Stimulated activated effector memory CD8-positive, alpha-beta T cell treated with anti-CD3 and anti-CD28 coated beads, Interleukin-12 subunit alpha, Interleukin-12 subunit beta, amount 100 ng/mL, for 72 hours (primary cell): ENCODE measurements around the gene PTPRQ.
"Not testable (repeated sequence)": the region's sequence is repeated elsewhere in the genome, so short reads cannot be mapped to it uniquely, and the experiment has no call there.

Experiments used
- ATAC-seq: fragments of 150-1000 bp; cut with Tn5 transposase; 2 replicates; pipeline ENCODE4 v1.10.0; 2021
- DNase-seq, 2 donors: peaks; one replicate each; pipeline ENCODE4 v3.0.0; 2021 to 2022; ENCODE audit warnings: low spot score in 2 of 2
- H3K27ac Mint-ChIP-seq: one replicate; pipeline ENCODE4 v1.8.0; 2022; ENCODE audit warnings: mild to moderate bottlenecking, mixed read lengths
- H3K36me3 Mint-ChIP-seq: one replicate; pipeline ENCODE4 v1.8.0; 2022; ENCODE audit warnings: mild to moderate bottlenecking, mixed read lengths
- H3K4me1 Mint-ChIP-seq: one replicate; pipeline ENCODE4 v1.8.0; 2022; ENCODE audit warnings: mixed read lengths
- H3K4me3 Mint-ChIP-seq: one replicate; pipeline ENCODE4 v1.8.0; 2022; ENCODE audit warnings: mild to moderate bottlenecking, mixed read lengths
- H3K9me3 Mint-ChIP-seq: one replicate; pipeline ENCODE4 v1.8.0; 2022; ENCODE audit warnings: mixed read lengths

PTPRQ gene

GRCh38 chr12:80442426-80443222 is 1.4 kb upstream of the PTPRQ start:
- Mint-ChIP-seq H3K9me3 (peaks cover 7% of the 10 kb centered on the region), H3K36me3 (no peaks in the 10 kb centered on the region), H3K4me3 (no peak overlapping the region), H3K27ac (no peak overlapping the region), H3K4me1 (no peaks in the 10 kb centered on the region)
- no peak for DNase-seq
- ATAC-seq = no peak

DNA sequence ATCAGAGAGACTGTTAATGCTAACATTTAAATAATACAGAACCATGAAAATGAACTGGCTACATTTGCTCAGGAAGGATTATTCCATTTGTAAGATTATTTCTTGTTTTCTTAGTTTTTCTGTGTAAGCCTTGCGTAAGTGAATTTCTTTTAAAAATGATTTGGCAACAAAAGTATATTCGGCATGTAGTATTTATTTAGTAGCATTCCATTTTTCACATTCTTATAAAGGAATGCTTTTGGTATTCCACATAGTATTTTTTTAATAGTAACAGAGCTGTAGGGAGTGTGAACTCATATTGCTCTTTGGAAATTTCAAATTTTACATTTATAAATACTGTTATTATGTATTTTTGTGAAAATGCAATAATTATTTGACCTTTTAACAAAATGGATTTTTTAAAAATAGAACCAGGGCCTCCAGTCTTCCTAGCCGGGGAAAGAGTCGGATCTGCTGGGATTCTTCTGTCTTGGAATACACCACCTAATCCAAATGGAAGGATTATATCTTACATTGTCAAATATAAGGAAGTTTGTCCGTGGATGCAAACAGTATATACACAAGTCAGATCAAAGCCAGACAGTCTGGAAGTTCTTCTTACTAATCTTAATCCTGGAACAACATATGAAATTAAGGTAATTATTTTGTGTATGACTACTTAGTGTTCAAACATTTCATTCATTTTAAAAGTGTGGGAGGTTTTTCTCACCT is 1.2 kb downstream of the PTPRQ start:
- no peak for DNase-seq
- H3K4me1 Mint-ChIP-seq = no peaks in the 10 kb centered on the region
- H3K36me3 Mint-ChIP-seq = no peaks in the 10 kb centered on the region
- no peak for ATAC-seq
- H3K27ac Mint-ChIP-seq = no peak overlapping the region
- H3K4me3 Mint-ChIP-seq = no peak overlapping the region
- H3K9me3 Mint-ChIP-seq = no peaks in the 10 kb centered on the region

DNA sequence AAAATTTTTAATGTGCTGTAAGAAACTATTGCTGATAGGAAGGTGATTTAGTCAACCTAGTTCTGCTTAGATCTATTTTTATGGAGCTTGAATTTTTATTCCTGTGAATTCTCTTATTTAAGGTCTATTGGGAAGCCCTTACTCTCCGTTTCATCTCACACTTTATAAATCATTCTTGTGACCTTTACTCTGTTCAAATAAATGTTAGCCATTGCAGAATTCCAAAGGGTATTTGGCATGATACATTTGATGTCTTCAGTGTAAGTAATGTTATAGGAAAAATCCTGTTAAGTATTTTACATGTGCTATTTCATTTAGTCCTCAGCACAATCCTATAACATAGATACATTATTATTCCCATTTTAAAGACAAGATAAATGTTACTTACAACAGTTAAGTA is 12.5 kb downstream of the PTPRQ start:
- DNase-seq = no peak
- Mint-ChIP-seq H3K4me3 (no peak overlapping the region), H3K36me3 (no peaks in the 10 kb centered on the region), H3K9me3 (no peaks in the 10 kb centered on the region), H3K4me1 (no peaks in the 10 kb centered on the region), H3K27ac (no peak overlapping the region)
- ATAC-seq = no peak

GRCh38 chr12:80460972-80461371 is 16.9 kb downstream of the PTPRQ start:
- ATAC-seq (no peak), DNase-seq (no peak)
- peaks cover 3% of the 10 kb centered on the region for H3K9me3 Mint-ChIP-seq
- no peak overlapping the region for H3K27ac Mint-ChIP-seq
- no peaks in the 10 kb centered on the region for H3K4me1 Mint-ChIP-seq
- H3K4me3 Mint-ChIP-seq = no peak overlapping the region
- no peaks in the 10 kb centered on the region for H3K36me3 Mint-ChIP-seq

DNA sequence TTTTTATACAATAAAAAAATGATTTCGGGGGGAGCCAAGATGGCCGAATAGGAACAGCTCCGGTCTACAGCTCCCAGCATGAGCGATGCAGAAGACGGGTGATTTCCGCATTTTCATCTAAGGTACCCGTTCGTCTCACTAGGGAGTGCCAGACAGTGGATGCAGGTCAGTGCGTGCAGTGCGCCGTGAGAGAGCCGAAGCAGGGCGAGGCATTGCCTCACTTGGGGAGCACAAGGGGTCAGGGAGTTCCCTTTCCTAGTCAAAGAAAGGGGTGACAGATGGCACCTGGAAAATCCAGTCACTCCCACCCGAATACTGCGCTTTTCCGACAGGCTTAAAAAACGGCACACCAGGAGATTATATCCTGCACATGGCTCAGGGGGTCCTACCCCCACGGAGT is 17.8 kb downstream of the PTPRQ start:
- not testable (repeated sequence) for H3K4me3 Mint-ChIP-seq, ATAC-seq, H3K27ac Mint-ChIP-seq, H3K9me3 Mint-ChIP-seq, H3K4me1 Mint-ChIP-seq, H3K36me3 Mint-ChIP-seq, DNase-seq

DNA sequence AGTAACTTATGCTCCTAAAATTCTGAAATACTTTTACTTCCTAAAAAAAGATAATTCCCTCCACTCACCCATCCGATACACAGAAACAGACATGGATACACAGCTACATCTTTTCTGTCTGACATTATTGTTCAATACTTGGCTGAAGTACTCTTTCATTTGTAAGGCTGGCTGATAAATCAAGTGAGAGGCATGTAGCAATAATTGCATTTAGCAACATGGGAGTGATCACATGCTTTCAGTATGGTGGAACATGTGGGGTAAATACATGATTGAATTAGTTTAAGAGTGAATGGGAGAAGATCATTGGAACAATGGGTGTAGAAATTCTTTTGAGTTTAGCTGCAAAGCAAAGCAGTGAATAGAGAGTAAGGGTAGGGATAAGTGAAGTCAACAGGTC is 25.6 kb downstream of the PTPRQ start:
- DNase-seq (no peak), ATAC-seq (no peak)
- Mint-ChIP-seq H3K4me3 (no peak overlapping the region), H3K4me1 (no peaks in the 10 kb centered on the region), H3K36me3 (no peaks in the 10 kb centered on the region), H3K27ac (no peak overlapping the region), H3K9me3 (no peaks in the 10 kb centered on the region)

DNA sequence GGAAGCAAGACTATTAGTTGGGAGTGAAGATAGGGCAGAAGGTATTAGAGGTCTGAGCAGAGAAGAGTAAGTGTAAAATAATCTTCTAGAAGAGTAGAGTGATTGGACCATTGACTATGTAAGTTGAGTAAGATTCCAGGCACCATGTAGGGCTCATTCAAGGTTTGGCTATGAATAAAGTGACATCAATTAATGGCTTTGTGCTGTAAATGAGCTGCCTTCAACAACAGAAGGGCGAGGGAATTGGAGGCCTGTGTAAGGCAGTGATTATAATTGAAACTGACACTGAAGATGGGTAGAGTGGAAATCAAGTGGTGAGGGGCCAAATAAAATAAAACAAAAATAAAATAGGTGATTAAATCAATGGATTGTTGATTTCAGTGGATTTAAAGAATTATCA is 26.4 kb downstream of the PTPRQ start:
- H3K4me3 Mint-ChIP-seq = no peak overlapping the region
- H3K27ac Mint-ChIP-seq = no peak overlapping the region
- DNase-seq (no peak), ATAC-seq (no peak)
- H3K9me3 Mint-ChIP-seq = no peaks in the 10 kb centered on the region
- no peaks in the 10 kb centered on the region for H3K4me1 Mint-ChIP-seq
- no peaks in the 10 kb centered on the region for H3K36me3 Mint-ChIP-seq

GRCh38 chr12:80472236-80472635 is 28.2 kb downstream of the PTPRQ start:
- Mint-ChIP-seq H3K4me3 (no peak overlapping the region), H3K36me3 (no peaks in the 10 kb centered on the region)
- ATAC-seq = no peak

DNA sequence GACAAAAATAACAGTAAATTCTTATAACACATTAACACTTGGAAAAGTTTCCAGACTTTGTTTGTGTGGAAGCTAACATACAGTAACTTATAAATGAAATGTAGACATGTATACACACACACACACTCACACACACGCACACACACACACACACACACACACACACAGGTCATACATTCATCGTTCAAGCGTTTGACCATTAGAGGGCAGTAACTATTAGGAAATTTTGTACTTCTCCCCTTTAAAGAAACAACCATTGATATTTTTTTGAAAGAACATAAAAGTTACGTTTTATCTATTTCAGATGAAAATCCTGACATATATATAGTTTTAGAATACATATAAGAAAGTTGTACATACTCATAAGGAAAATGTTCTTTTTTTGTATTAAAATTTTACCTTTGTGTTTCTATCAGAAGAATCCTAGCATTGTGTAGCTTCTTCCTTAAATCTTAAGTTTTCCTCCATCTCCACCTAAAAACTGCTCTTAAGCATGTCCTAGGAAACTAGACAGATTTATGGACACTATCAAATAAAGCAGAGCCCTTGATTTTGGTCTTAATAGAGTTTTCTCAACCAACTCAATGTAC is 29.0 kb downstream of the PTPRQ start:
- Mint-ChIP-seq H3K9me3 (no peaks in the 10 kb centered on the region), H3K4me3 (no peak overlapping the region), H3K36me3 (no peaks in the 10 kb centered on the region), H3K27ac (no peak overlapping the region), H3K4me1 (no peaks in the 10 kb centered on the region)
- no peak for ATAC-seq
- DNase-seq = no peak

More at GRCh38 chr12:80472236-80472635, 28.2 kb downstream of the PTPRQ start:
- Mint-ChIP-seq H3K9me3 (no peaks in the 10 kb centered on the region), H3K27ac (no peak overlapping the region), H3K4me1 (no peaks in the 10 kb centered on the region)
- DNase-seq = no peak

GRCh38 chr12:80477521-80478145 is 33.6 kb downstream of the PTPRQ start:
- H3K36me3 Mint-ChIP-seq, H3K27ac Mint-ChIP-seq, DNase-seq, H3K9me3 Mint-ChIP-seq, H3K4me1 Mint-ChIP-seq, H3K4me3 Mint-ChIP-seq, ATAC-seq: not testable (repeated sequence)

- DNase-seq (no peak), ATAC-seq (no peak)
- Mint-ChIP-seq H3K4me3 (no peak overlapping the region), H3K36me3 (no peaks in the 10 kb centered on the region), H3K9me3 (peaks cover 9% of the 10 kb centered on the region), H3K27ac (no peak overlapping the region), H3K4me1 (no peaks in the 10 kb centered on the region)
Observed at GRCh38 chr12:80484746-80485145, 40.7 kb downstream of the PTPRQ start.

GRCh38 chr12:80485222-80485987 is 41.4 kb downstream of the PTPRQ start:
- H3K4me3 Mint-ChIP-seq = no peak overlapping the region
- H3K4me1 Mint-ChIP-seq = no peaks in the 10 kb centered on the region
- H3K36me3 Mint-ChIP-seq = no peaks in the 10 kb centered on the region
- H3K27ac Mint-ChIP-seq = no peak overlapping the region
- DNase-seq (no peak), ATAC-seq (no peak)
- peaks cover 9% of the 10 kb centered on the region for H3K9me3 Mint-ChIP-seq

DNA sequence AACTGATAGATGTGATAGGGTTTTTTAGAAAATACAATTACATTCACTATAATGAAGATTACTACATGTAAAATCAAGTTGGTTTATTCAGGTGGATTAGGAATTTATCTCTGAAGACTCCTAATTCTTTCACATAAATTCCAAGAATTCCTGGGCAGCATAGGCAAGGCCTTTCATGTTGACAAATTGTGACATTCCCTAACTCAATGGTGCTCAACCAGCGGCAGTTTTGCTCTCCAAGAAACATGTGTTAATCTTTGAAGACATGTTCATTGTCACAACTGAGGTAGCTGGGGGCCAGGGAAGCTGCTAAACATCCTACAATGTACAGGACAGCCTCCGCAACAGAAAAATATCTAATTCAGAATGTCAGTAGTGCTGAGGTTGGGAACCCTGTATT is 46.3 kb downstream of the PTPRQ start:
- ATAC-seq (no peak), DNase-seq (no peak)
- Mint-ChIP-seq H3K4me3 (no peak overlapping the region), H3K4me1 (no peaks in the 10 kb centered on the region), H3K9me3 (peaks cover 10% of the 10 kb centered on the region), H3K36me3 (no peaks in the 10 kb centered on the region), H3K27ac (no peak overlapping the region)

DNA sequence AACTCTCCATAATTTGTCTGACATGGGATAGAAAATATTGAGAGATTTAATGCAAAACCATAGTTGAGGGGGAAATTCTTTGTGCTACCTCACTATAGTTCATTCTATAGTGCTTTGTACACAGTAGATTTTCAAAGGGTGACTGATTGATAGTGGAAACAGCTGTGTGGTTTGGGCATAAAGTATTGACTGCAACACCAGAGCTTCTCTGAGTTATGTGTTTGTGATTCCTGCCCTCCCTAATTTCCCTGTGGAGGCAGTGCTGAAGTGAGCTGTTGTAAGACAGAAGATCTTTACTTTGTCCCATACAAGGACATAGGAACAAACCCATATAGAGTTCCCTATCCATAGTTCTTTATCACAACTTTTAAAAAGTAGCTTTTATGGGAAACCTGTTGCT is 47.1 kb downstream of the PTPRQ start:
- no peaks in the 10 kb centered on the region for H3K4me1 Mint-ChIP-seq
- H3K9me3 Mint-ChIP-seq = peaks cover 8% of the 10 kb centered on the region
- ATAC-seq (no peak), DNase-seq (no peak)
- no peaks in the 10 kb centered on the region for H3K36me3 Mint-ChIP-seq
- H3K4me3 Mint-ChIP-seq = no peak overlapping the region
- H3K27ac Mint-ChIP-seq = no peak overlapping the region

DNA sequence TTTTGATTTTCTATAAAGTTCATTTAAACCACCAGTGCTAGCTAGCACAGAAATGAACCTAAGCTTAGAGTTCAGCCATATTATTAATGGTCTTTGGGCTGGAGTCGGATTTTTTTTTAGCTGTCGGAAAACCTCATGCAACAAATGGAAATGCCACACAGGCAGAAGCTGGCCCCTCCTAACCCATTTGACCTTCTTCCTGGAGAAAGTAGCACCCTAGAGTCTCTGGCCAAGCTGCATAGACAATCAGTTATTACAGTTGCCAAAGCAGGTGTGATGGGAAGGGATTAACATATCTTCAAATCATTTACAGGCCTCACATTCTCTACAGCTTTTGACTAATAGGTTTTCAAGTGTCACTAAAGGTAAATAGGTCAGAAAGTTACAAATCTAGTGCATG is 49.4 kb downstream of the PTPRQ start:
- DNase-seq (no peak), ATAC-seq (no peak)
- Mint-ChIP-seq H3K4me1 (no peaks in the 10 kb centered on the region), H3K36me3 (no peaks in the 10 kb centered on the region), H3K4me3 (no peak overlapping the region), H3K27ac (no peak overlapping the region), H3K9me3 (peaks cover 6% of the 10 kb centered on the region)
